ENCODE measurements around the gene ZNF160. TPM values are rescaled to one million over a fixed set of nuclear protein-coding genes. Genes with fewer than 3 reads are reported as not detected.
A peak's percentile ranks its signal among the peaks of the same experiment; 100 is the strongest.

ZNF160 gene
- total and polyA plus RNA-seq, 2 of the 8 experiments (the other 6 are each of a cell fraction or from before 2014, with no cell fraction given) = 15.8 to 31.2 TPM

DNA sequence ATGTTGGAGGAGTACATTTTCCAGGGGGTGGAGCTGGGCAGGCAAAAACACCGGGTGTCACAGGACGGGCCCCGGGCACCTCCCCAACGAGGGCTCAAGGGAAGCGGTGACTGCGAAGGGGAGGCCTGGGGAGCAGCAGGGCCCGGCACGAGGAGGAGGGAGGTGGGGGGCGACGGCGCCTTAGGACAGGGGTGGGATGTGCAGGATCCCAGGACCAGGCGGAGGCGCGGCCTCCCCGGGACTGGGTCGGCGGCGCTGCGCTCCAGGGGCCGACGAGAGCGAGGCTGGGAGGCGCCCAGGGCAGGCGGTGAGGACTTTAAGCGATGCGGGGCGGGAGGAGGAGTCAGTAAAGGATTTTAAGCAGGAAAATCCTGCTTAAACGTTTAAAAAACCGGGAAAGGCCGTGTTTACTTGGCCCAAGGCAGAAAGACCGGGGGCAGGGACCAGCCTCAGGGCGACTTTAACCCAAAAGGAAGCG, 427 bp downstream of the ZNF160 start:
- Histone ChIP-seq H3K79me2 (ENCODE audit: control insufficient read depth in 1 of 2, insufficient read depth in 2 of 2, low read length in 2 of 2) (peaks cover 3 to 32% of the 10 kb centered on the region in 2 experiments; a peak in 3 of 4 replicates), H3K79me1 (ENCODE audit: low read depth, low read length) (peaks cover 8% of the 10 kb centered on the region), H3K4ac (replicated peaks; ENCODE audit: insufficient read length, low read depth, low read length) (no peak overlapping the region), H3K4me1 (replicated peaks in 1 of 4; ENCODE audit: control insufficient read depth in 3 of 4, insufficient read depth in 4 of 4, low read length in 3 of 4) (peaks cover 0 to 8% (median 2%) of the 10 kb centered on the region in 4 experiments; a peak in 2 of 7 replicates), H3K23me2 (ENCODE audit: low read depth, low read length) (peaks cover 13% of the 10 kb centered on the region), H2BK12ac (ENCODE audit: low read depth, low read length) (no peak overlapping the region), H4K20me1 (replicated peaks in 1 of 2; ENCODE audit: control insufficient read depth in 1 of 2, insufficient read depth in 2 of 2, low read length in 2 of 2) (peaks cover 0 to 4% of the 10 kb centered on the region in 2 experiments), H2BK20ac (ENCODE audit: low read length) (no peak overlapping the region), H3K4me2 (ENCODE audit: insufficient read depth in 1 of 2, low read depth in 2 of 2, low read length in 2 of 2) (peak overlapping the region; percentile 77 to 99), H3K27ac (ENCODE audit: low read depth, low read length) (peak overlapping the region; percentile 85), H3K14ac (ENCODE audit: insufficient read length) (no peak overlapping the region), H3K18ac (ENCODE audit: extremely low read depth, low read length) (no peak overlapping the region), H2BK15ac (ENCODE audit: low read length) (no peak overlapping the region), H4K5ac (ENCODE audit: insufficient read length, low read depth, low read length) (peak overlapping the region; percentile 95), H2AFZ (ENCODE audit: low read length) (no peak overlapping the region), H2BK120ac (replicated peaks; ENCODE audit: low read depth, low read length) (no peak overlapping the region), H3K9me3 (ENCODE audit: insufficient read depth in 2 of 2, low read depth in 1 of 2, low read length in 1 of 2) (no peaks in the 10 kb centered on the region), H3K36me3 (ENCODE audit: control insufficient read depth in 2 of 4, insufficient read depth in 4 of 4, low read length in 3 of 4) (peaks cover 0 to 1% (median 0%) of the 10 kb centered on the region in 4 experiments; a peak in 2 of 8 replicates), H3K27me3 (replicated peaks in 1 of 4; ENCODE audit: control insufficient read depth in 3 of 4, extremely low read depth in 1 of 4, insufficient read depth in 3 of 4, low read length in 3 of 4) (no peaks in the 10 kb centered on the region; a peak in 1 of 7 replicates), H2BK5ac (ENCODE audit: low read depth, low read length) (peak overlapping the region; percentile 75; the same call in 1 of the 2 replicates), H2AK5ac (ENCODE audit: low read depth, low read length) (no peak overlapping the region), H3K4me3 (ENCODE audit: extremely low read depth in 1 of 4, insufficient read depth in 2 of 4, low read depth in 3 of 4, low read length in 4 of 4) (peak overlapping the region; percentile 86 to 99 (median 98)), H3K23ac (ENCODE audit: insufficient read length) (no peak overlapping the region), H3K56ac (replicated peaks; ENCODE audit: insufficient read length, low read depth, low read length) (peak overlapping the region; percentile 86), H3K9ac (replicated peaks in 1 of 4; ENCODE audit: extremely low read depth in 1 of 4, low read depth in 3 of 4, low read length in 3 of 4) (peak overlapping the region; percentile 75 to 82 (median 79)), H4K91ac (replicated peaks; ENCODE audit: insufficient read length, low read length) (no peak overlapping the region), H4K8ac (ENCODE audit: extremely low read depth, insufficient read depth, low read length) (peak overlapping the region; percentile 95)
- FAIRE-seq (no peak), DNase-seq (ENCODE audit: low read depth in 1 of 2, low spot score in 2 of 2) (no peak)
- no peak for TF ChIP-seq SP1 (IDR thresholded peaks at IDR 0.05; ENCODE audit: low read depth, low read length)
- no peak for TF ChIP-seq RFX5 (IDR thresholded peaks at IDR 0.05; ENCODE audit: borderline replicate concordance, low read depth, low read length)
- TF ChIP-seq KDM5A (IDR thresholded peaks at IDR 0.05; ENCODE audit: low read length) = no peak
- no peak for TF ChIP-seq CHD2 (IDR thresholded peaks at IDR 0.05; ENCODE audit: low read length)
- POLR2A ChIA-PET (ENCODE audit: partially characterized antibody) = interaction anchor here (0.6 to 1.6 kb wide), 2 partner anchors 12 to 912 kb away, joined by 3 to 4 read pairs; no protein-coding TSS in a partner anchor
- WGBS, 2 experiments (ENCODE audit: extremely low coverage in 1 of 2, insufficient coverage in 1 of 2, insufficient read length in 1 of 2, insufficient replicate concordance in 2 of 2, low coverage in 1 of 2, low lambda C conversion rate in 2 of 2, missing lambda C conversion rate in 1 of 2) = 3% methylated on average over 22 of the region's 33 CpGs; no CpG with 5 or more reads in 1 of the 2 experiments
- CTCF ChIA-PET (ENCODE audit: partially characterized antibody) = interaction anchor here (1.7 kb wide), 1 partner anchor 11 kb away, joined by 8 read pairs; no protein-coding TSS in a partner anchor

Data from H1 (cell line).